Brain microvascular endothelial cell (primary cell): ENCODE results near the gene KCNMA1.

ENCODE experiments used
- DNase-seq: peaks from one replicate; pipeline ENCODE4 v3.0.0-alpha.2; 2020
- H3K27ac ChIP-seq: fragments of 250-450 bp; sonication (Bioruptor Pico); 2 replicates; pipeline ENCODE4 v1.5.1; 2020; ENCODE audit warnings: mild to moderate bottlenecking, moderate library complexity
- H3K27me3 ChIP-seq: fragments of 250-450 bp; sonication (Bioruptor Pico); replicated peaks from 2 replicates; pipeline ENCODE4 v1.5.1; 2020; ENCODE audit warnings: mild to moderate bottlenecking
- H3K36me3 ChIP-seq: fragments of 250-450 bp; sonication (Bioruptor Pico); replicated peaks from 2 replicates; pipeline ENCODE4 v1.5.1; 2020; ENCODE audit warnings: mild to moderate bottlenecking
- H3K4me3 ChIP-seq: 2 replicates; pipeline ENCODE4 v1.5.1; 2011; ENCODE audit warnings: low read depth, mild to moderate bottlenecking, control low read depth, low read length, moderate library complexity
- CTCF ChIP-seq: IDR thresholded peaks from 2 replicates; pipeline ENCODE4 v1.5.1; 2011; ENCODE audit warnings: low read depth, mild to moderate bottlenecking, moderate library complexity, low read length, control low read depth, inconsistent platforms; ENCODE audit errors: missing control alignments
- in situ Hi-C: cut with HindIII; loops from 2 replicates; pipeline ENCODE4 v1.10.0; 2017; ENCODE audit warnings: low sequenced_read_pairs, low pct_ligation_motif_present

The KCNMA1 gene

GRCh38 chr10:76973091-76974016, 664.3 kb downstream of the KCNMA1 start:
- Histone ChIP-seq H3K27me3 (no peaks in the 10 kb centered on the region), H3K36me3 (no peaks in the 10 kb centered on the region), H3K27ac (no peak overlapping the region), H3K4me3 (no peak overlapping the region)
- no peak for DNase-seq
- TF ChIP-seq CTCF, result no peak
- in situ Hi-C loops, result no loop called here

- in situ Hi-C loops, result no loop called here
- no peaks in the 10 kb centered on the region for H3K27me3 ChIP-seq
- no peak overlapping the region for H3K4me3 ChIP-seq
- H3K27ac ChIP-seq, result no peak overlapping the region
- no peak for TF ChIP-seq CTCF
- no peak for DNase-seq
- no peaks in the 10 kb centered on the region for H3K36me3 ChIP-seq
These were observed 665.1 kb downstream of the KCNMA1 start for GRCh38 chr10:76972541-76972940.

GRCh38 chr10:76971547-76972170, 665.9 kb downstream of the KCNMA1 start:
- Histone ChIP-seq H3K4me3 (no peak overlapping the region), H3K27me3 (no peaks in the 10 kb centered on the region), H3K27ac (no peak overlapping the region), H3K36me3 (no peaks in the 10 kb centered on the region)
- DNase-seq, result no peak
- in situ Hi-C loops, result no loop called here
- no peak for TF ChIP-seq CTCF

- no peak for TF ChIP-seq CTCF
- H3K4me3 ChIP-seq, result no peak overlapping the region
- no peak for DNase-seq
- H3K27ac ChIP-seq, result no peak overlapping the region
- in situ Hi-C loops, result no loop called here
- no peaks in the 10 kb centered on the region for H3K36me3 ChIP-seq
- H3K27me3 ChIP-seq, result no peaks in the 10 kb centered on the region
These were observed 666.7 kb downstream of the KCNMA1 start for GRCh38 chr10:76970711-76971519.

- no peak for DNase-seq
- H3K27me3 ChIP-seq, result no peaks in the 10 kb centered on the region
- H3K27ac ChIP-seq, result no peak overlapping the region
- TF ChIP-seq CTCF, result no peak
- H3K36me3 ChIP-seq, result no peaks in the 10 kb centered on the region
- H3K4me3 ChIP-seq, result no peak overlapping the region
- in situ Hi-C loops, result no loop called here
These were observed 668.2 kb downstream of the KCNMA1 start for GRCh38 chr10:76969366-76969948.
